DOHH2 (cell line): ENCODE results near the gene DMPK.

Experiments
- H3F3A ChIP-seq: fragments of 200-600 bp; sonication (generic), shearing (Covaris generic); 2 replicates; pipeline ENCODE4 v1.6.0; 2016; ENCODE audit warnings: antibody characterized with exemption, mild to moderate bottlenecking; ENCODE audit not compliant: control insufficient read depth, insufficient read depth
- H3K27ac ChIP-seq: fragments of 200-600 bp; sonication (generic); 2 replicates; pipeline ENCODE4 v1.5.1; 2014; ENCODE audit warnings: low read depth, mild to moderate bottlenecking, low read length, moderate library complexity
- H3K27me3 ChIP-seq: fragments of 200-600 bp; sonication (generic); 2 replicates; pipeline ENCODE4 v1.6.1; 2014; ENCODE audit warnings: mild to moderate bottlenecking, low read length, mixed read lengths; ENCODE audit not compliant: control insufficient read depth
- H3K36me3 ChIP-seq: fragments of 200-600 bp; sonication (generic); 2 replicates; pipeline ENCODE4 v1.6.1; 2014; ENCODE audit warnings: mild to moderate bottlenecking, low read length, moderate library complexity, mixed read lengths; ENCODE audit not compliant: control insufficient read depth
- H3K4me1 ChIP-seq: fragments of 200-600 bp; sonication (generic); 2 replicates; pipeline ENCODE4 v1.6.1; 2014; ENCODE audit warnings: mild to moderate bottlenecking, low read length, mixed read lengths; ENCODE audit not compliant: control insufficient read depth
- H3K4me2 ChIP-seq: fragments of 200-600 bp; sonication (generic); 2 replicates; pipeline ENCODE4 v1.6.0; 2014; ENCODE audit warnings: mild to moderate bottlenecking, low read length, moderate library complexity
- H3K4me3 ChIP-seq: fragments of 200-600 bp; sonication (generic); 2 replicates; pipeline ENCODE4 v1.5.1; 2014; ENCODE audit warnings: mild to moderate bottlenecking, low read length, mixed read lengths
- H3K79me2 ChIP-seq: fragments of 200-600 bp; sonication (generic); 2 replicates; pipeline ENCODE4 v1.6.1; 2014; ENCODE audit warnings: mild to moderate bottlenecking, low read length, mixed read lengths; ENCODE audit not compliant: control insufficient read depth
- H3K9me2 ChIP-seq: fragments of 200-600 bp; sonication (generic); replicated peaks from 2 replicates; pipeline ENCODE4 v1.6.1; 2014; ENCODE audit warnings: mild to moderate bottlenecking, low read length, mixed read lengths; ENCODE audit not compliant: control insufficient read depth
- H3K9me3 ChIP-seq: fragments of 200-600 bp; sonication (generic); 2 replicates; pipeline ENCODE4 v1.6.1; 2014; ENCODE audit warnings: antibody characterized with exemption, low read length, mixed read lengths; ENCODE audit not compliant: control insufficient read depth, insufficient read depth
- H4K20me1 ChIP-seq: fragments of 200-600 bp; sonication (generic); 2 replicates; pipeline ENCODE4 v1.6.0; 2014; ENCODE audit warnings: low read depth, mild to moderate bottlenecking, antibody characterized with exemption, low read length, moderate library complexity; ENCODE audit not compliant: control insufficient read depth, insufficient read depth
- EZH2phosphoT487 ChIP-seq: fragments of 200-600 bp; sonication (generic); IDR thresholded peaks from 2 replicates; pipeline ENCODE4 v1.6.1; 2017; ENCODE audit warnings: borderline replicate concordance, mild to moderate bottlenecking, antibody characterized with exemption, low read length, moderate library complexity, mixed read lengths
- TF ChIP-seq, protein P1 (sequence below): fragments of 200-600 bp; sonication (generic); IDR thresholded peaks from one replicate; pipeline ENCODE4 v1.5.1; 2014; ENCODE audit warnings: antibody characterized with exemption, mild to moderate bottlenecking, low read depth, low read length; ENCODE audit not compliant: poor library complexity, severe bottlenecking

The DMPK gene

DNA sequence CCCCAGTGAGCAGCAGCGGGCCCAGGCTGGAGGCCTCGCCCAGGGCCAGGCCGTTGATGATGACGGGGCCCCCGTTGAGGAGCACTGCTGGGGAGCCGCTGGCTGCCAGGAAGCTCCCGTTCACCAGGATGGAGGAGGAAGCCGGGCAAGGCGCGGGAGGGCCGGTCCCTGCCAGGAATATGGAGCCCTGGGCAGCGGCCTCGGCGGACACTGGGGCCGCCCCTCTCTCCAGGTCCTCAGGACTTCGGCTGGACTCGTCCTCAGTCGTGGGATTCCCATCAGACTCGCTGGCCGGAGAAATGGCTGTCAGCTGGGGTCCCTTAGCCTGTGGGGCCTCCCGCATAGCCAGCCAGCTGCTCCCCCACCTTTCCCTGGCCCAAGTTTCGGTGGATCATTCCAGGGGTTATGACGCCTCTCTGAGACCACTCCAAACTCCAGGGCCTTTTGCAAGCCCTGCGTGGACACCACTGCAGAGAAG, 15.4 kb downstream of the DMPK start:
- TF ChIP-seq, protein P1, sequence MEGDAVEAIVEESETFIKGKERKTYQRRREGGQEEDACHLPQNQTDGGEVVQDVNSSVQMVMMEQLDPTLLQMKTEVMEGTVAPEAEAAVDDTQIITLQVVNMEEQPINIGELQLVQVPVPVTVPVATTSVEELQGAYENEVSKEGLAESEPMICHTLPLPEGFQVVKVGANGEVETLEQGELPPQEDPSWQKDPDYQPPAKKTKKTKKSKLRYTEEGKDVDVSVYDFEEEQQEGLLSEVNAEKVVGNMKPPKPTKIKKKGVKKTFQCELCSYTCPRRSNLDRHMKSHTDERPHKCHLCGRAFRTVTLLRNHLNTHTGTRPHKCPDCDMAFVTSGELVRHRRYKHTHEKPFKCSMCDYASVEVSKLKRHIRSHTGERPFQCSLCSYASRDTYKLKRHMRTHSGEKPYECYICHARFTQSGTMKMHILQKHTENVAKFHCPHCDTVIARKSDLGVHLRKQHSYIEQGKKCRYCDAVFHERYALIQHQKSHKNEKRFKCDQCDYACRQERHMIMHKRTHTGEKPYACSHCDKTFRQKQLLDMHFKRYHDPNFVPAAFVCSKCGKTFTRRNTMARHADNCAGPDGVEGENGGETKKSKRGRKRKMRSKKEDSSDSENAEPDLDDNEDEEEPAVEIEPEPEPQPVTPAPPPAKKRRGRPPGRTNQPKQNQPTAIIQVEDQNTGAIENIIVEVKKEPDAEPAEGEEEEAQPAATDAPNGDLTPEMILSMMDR: no peak
- no peak for TF ChIP-seq EZH2phosphoT487
- Histone ChIP-seq H3K4me1 (peaks cover 19% of the 10 kb centered on the region), H3K9me3 (no peaks in the 10 kb centered on the region), H3K4me3 (no peak overlapping the region), H3K27me3 (peaks cover 8% of the 10 kb centered on the region), H3K9me2 (no peaks in the 10 kb centered on the region), H3F3A (no peaks in the 10 kb centered on the region), H3K79me2 (no peaks in the 10 kb centered on the region), H3K27ac (no peak overlapping the region), H3K36me3 (no peaks in the 10 kb centered on the region), H4K20me1 (no peaks in the 10 kb centered on the region), H3K4me2 (no peak overlapping the region)

DNA sequence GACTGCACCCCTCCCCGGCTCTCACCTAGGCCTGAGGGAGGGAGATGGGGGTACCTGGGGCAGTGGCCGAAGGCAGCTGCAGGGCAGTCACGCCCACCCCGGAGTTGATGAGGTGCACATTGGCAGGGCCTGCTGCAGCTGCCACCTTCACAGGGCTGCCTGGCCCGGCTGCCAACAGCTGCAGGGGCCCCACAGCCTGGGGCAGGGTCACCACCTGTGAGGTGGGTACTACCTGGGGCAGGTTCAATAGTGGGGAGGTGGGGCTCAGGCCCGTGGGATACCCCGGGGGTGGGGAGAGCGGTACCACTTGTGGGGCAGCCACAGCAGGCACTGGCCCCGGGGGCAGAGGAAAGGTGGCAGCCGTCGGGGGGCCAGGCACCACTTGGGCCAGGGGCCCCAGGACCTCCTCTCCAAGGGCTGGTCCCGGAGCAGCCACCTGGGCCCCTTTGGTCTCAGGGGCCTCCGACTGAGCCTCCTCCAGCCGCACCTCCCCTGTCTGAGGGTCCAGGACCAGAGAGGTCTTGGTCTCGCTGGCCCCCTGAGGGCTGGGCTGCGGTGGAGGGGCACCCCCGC, 15.9 kb downstream of the DMPK start:
- H3K4me2 ChIP-seq: no peak overlapping the region
- H3F3A ChIP-seq: no peaks in the 10 kb centered on the region
- H3K4me3 ChIP-seq: no peak overlapping the region
- no peaks in the 10 kb centered on the region for H4K20me1 ChIP-seq
- H3K27ac ChIP-seq: no peak overlapping the region
- TF ChIP-seq EZH2phosphoT487: no peak
- TF ChIP-seq, protein P1: no peak
- H3K27me3 ChIP-seq: peaks cover 8% of the 10 kb centered on the region
- no peaks in the 10 kb centered on the region for H3K9me3 ChIP-seq
- H3K4me1 ChIP-seq: peaks cover 19% of the 10 kb centered on the region
- no peaks in the 10 kb centered on the region for H3K36me3 ChIP-seq
- no peaks in the 10 kb centered on the region for H3K79me2 ChIP-seq
- H3K9me2 ChIP-seq: no peaks in the 10 kb centered on the region

DNA sequence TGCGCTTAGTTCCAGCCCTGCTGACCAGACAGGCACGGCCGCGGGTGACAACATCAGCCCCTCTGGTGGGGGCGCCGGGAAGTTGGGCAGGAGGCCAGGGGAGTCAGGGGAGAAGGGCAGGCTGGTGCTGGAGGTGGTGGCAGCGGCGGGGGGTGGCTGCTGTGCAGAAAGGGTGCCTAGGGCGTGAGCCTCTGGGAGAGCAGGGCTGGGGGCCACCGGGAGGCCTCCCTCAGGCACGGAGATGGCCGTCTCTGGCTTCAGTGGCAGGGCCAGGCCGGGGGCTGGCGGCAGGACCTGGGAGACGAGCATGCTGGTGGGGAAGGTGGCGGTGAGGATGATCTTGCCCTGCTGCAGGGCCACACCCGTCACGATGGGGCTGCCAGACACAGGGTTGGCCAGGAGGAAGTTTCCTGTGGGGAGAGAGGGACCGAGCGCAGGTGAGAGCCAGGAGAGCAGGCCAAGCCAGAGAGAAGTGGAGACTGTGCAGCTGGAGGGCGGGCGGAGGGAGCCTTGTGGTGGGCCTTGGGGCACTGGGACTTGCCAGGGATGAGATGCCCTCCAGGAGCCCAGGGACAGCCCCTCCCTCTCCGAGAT, 16.5 kb downstream of the DMPK start:
- no peaks in the 10 kb centered on the region for H3K9me2 ChIP-seq
- no peak for TF ChIP-seq EZH2phosphoT487
- TF ChIP-seq, protein P1: no peak
- H3K4me1 ChIP-seq: peaks cover 15% of the 10 kb centered on the region
- H3K27me3 ChIP-seq: peaks cover 8% of the 10 kb centered on the region
- H3K36me3 ChIP-seq: no peaks in the 10 kb centered on the region
- H3K4me3 ChIP-seq: no peak overlapping the region
- H3K27ac ChIP-seq: no peak overlapping the region
- no peaks in the 10 kb centered on the region for H3F3A ChIP-seq
- no peaks in the 10 kb centered on the region for H3K79me2 ChIP-seq
- H3K9me3 ChIP-seq: no peaks in the 10 kb centered on the region
- no peaks in the 10 kb centered on the region for H4K20me1 ChIP-seq
- H3K4me2 ChIP-seq: no peak overlapping the region
